Stimulated activated CD8-positive, alpha-beta memory T cell treated with anti-CD3 and anti-CD28 coated beads, Interleukin-7, amount 100 ng/mL, for 4 hours (primary cell): ENCODE results near the gene SLCO4A1.
"Not testable (repeated sequence)": the region's sequence is repeated elsewhere in the genome, so short reads cannot be mapped to it uniquely, and the experiment has no call there.

Source experiments
- DNase-seq, 2 donors: peaks; one replicate each; pipeline ENCODE4 v3.0.0-alpha.2; 2020; ENCODE audit warnings: low read depth in 2 of 2

SLCO4A1 gene

DNA sequence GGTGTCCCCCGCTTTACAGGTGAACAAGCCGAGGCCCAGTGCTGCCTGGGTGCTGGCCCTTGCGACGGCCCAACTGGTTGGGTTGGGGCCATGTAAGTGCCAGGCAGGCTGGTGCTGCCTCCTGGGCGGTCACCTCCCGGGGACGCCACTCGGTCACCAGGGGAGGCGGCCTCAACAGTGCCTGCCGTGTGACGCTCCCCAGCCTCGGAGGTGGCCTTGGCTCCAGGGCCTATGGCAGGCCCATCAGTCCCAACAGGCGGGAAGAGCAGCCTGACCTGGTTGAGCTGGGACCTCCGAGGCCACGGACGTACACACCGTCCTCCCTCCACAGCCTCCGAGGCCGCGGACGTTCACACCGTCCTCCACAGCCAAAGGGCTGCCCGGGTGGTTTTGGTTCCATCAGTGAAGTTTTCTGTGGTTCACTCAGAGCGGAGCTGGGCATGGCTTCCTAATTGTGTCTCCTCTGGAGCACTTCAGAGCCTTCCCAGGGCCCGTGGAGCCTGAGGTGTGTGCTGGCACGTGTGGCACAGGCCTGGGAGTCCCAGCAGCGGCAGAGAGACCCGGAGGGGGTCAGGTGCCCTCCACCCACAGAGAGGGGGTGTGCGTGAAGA lies 19.3 kb upstream of the SLCO4A1 start:
- no peak for DNase-seq

DNA sequence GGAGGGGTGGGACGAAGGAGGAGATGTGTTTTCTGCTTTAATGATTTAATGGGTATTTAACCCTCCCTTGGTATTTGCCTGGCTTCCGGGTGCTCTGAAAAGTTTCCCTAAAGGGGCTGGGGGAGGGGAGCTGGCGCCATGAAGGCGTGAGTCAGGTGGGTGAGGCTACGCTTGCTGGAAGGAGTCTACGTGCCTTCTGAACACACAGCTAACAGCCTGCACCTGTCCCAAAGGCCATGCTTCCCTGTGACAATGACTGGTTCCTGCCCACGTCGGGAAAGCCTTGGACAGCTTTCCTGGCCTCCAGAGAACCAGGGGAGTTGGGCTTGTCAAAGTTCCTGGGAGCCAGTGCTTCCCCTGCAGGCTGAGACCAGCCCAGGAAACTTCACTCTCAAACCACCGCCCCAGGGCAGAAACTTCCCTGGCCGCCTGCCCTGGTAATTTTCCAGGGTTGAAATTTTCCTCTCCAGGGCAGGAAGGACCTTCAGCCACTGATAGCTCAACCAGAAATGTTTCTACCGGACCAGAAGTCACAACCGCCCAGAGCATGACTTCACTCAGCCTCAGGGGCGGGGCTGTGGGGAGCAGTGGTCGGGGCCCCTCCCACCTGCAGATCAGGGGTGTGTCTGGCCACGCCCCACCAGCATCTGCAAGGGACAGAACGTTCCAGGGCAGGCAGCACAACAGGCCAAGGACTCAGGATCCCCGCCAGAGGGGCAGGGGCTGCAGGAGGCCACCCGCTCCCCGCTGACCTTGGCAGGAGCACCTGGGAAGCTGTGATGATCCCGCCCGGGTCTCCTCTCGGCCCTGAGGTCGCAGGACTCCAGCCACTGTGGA lies 18.6 kb upstream of the SLCO4A1 start:
- peak; percentile 68 to 80 for DNase-seq

DNA sequence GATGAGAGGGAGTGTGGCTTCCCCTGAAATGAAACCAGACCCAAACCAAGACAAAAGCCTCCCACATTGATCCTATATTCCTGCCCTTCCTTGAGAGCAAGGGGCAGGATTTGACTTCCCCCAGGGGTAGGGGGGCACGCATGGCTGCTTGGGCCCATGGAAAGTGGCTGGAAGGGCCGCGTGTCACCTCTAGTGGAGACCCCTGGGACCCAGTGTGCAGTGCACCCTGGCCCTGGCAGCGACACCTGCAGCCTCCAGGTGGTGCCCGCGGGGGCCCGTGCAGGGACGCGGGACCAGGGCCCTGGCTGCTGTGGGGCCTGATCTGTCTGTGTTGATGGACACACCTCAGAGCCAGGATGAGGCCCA lies 18.0 kb upstream of the SLCO4A1 start:
- DNase-seq, result no peak

DNA sequence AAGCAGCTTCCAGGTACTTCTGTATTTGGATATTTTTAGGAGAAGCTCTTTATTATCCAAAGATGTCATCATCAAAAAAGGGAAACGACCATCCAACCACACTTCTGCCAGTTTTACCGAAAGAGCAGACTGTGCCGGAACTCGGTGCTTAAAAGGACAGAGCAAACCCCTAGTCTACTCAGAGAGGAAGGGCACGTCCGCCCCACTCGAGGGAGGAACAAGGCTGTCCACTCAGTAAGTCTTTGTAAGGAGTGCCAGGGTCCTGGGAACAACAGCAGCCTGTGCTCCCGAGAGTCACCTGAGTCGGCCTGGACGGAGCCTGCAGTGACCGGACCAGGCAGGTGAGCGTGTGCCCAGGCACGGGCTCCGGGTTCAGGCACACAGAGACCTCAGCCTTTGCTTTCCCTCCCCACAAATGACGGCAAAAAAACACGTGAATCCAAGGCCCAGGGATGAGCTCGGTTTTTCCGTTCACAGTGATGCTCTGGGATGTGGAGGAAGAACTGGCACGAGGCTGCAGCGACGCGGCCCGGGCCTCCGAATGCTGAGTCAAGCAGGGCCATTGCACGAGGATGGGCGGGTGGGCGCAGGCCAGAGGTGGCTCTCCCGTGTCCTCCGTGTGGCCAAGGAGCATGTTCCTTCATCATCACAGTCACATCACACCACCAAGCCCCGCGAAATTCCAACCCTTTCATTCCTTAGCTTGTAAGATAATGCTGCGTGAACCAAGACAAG lies 17.4 kb upstream of the SLCO4A1 start:
- no peak for DNase-seq

DNA sequence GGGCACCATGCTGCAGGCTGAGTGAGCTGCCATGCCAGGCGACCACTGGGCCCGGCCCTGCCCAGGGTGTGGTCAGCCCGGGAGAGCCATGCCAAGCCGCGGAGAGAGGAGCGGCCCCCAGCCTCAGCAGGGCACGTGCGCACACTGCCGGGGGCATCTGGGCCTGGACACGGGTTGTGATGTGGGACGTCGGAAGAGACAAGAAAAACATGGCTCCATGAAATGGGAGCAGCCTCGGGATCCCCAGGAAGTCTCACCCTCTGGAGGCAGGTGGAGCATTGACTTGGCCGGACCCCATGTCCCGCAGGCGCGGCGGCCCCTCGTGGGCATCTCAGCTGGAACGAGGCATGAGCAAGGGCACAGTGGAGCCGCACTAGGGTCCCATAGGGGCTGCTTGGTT lies 16.8 kb upstream of the SLCO4A1 start:
- DNase-seq, result no peak

- no peak for DNase-seq
Measured at GRCh38 chr20:62625921-62626547, 16.3 kb upstream of the SLCO4A1 start.

DNA sequence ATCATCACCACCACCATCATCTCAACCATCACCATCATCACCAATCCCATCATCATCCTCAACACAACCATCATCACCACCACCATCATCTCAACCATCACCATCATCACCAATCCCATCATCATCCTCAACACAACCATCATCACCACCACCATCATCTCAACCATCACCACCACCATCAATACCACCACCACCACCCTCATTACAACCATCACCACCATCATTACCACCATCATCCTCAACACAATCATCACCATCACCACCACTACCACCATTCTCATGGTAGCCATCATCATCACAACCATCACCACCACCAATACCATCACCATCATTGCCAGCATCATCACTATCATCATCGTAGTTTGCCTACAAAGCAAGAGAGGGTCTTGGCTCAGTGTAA lies 14.9 kb upstream of the SLCO4A1 start:
- DNase-seq, result not testable (repeated sequence)

- DNase-seq, result no peak
Measured at GRCh38 chr20:62627901-62628612, 14.2 kb upstream of the SLCO4A1 start.

DNA sequence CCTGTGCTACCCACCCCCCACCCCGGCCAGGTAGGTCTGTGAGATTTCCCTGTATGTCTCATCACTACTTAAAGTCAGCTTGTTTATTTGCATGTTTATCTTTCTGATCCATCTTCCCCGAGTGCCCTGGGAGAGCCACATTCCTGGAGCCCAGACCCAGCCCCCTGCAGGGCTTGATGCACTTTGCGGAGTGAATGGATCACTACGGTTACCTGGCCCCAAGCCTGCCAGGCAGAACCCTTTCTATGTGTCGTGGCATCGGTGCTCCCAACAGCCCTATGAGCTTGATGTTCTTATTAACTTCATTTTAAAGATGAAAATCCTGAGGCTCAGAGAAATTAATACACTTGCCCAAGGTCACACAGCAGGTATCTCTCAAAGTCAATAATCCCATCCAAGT lies 13.6 kb upstream of the SLCO4A1 start:
- DNase-seq, result no peak

DNA sequence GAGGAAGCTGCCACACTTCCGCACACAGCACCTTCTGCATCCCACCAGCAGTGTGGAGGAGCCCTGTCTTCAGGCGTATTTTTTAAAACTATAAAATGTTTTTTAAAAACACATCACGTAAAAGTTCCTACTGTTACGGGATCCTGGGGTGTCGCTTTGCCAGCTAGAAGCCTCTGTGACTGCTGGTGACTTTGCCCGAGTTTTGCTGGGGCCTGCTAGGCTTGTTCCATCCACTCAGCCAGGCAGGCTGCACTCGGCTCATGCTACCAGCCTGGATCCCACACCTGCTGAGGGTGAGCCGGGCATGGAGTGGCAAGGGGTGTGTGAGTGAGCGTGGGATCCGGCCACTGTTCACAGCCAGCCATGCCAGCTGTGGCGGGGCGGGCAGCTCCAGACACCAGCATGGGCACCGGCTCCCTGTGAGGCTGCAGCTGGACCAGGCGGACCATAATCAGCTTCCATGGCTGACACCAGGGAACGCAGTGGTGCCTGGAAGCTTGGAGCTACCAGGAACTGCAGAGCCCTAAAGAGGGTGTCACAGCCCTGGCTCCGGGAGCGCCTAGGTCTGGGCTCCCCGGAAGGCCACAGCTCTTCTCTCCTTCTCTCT lies 12.3 kb upstream of the SLCO4A1 start:
- no peak for DNase-seq

GRCh38 chr20:62631336-62632308 lies 10.7 kb upstream of the SLCO4A1 start:
- DNase-seq, result no peak

GRCh38 chr20:62632575-62633090 lies 9.7 kb upstream of the SLCO4A1 start:
- no peak for DNase-seq

DNA sequence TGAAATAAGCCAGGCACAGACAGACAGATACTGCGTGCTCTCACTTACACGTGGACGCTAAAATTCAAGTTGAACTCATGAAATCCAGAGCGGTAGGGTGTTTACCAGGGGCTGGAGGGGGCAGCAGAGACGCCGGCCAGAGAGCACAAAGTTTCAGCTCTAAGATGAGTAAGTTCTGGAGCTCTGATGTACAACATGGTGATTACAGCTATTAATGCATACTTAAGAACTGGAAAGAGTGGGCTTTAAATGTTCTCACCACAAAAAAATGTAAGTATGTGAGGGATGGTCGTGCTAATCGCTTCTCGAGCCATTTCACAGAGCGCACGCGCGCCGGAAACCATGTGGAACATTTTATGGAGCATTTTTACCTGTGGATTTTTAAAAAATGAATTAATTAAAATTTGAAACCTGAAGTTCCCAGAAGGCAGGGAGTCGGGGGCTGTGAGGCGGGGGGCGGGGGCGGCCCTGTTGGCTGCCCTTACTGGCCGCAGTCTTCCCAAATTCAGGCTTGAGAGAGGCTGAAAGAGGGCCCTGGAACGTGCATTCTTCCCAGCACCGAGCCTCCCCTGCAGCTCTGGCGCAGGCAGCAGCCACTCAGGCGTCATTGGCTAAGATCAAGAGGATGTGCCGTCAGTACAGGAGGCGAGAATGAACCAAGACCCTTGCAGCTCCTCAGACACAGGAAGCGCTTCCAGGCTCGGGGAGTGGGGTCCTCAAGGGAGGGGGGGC lies 8.5 kb upstream of the SLCO4A1 start:
- DNase-seq, result no peak

DNA sequence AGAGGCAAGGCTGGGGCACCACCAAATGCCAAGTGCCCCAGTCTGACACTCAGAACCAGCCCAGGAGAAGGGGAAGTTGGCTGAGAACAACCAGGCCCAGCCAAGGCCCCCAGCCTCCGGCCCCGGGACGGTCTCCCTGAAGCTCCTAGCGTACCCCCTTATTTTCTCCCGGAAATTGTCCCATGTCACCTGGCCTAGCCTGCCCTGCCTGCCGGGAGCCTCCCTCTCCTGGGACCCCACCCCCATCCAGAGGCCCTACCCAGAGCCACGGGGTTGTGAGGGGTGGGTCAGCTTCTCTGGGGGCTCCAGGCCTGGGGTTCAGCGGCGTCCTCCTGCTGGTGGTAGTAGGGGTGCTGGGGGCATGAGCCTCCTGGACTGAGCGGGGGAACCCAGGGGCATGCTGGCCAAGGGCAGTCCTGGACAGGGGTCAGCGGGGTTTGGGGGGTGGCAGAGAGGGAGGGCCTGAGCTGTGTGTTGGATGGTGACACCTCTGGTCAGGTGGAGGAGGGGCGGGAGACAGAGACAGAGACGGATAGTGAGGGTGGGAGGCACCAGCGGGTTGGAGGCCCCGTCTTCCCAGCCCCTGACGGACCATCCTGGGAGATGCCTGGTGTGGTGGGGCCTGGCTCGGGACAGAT lies 7.9 kb upstream of the SLCO4A1 start:
- DNase-seq, result no peak

DNA sequence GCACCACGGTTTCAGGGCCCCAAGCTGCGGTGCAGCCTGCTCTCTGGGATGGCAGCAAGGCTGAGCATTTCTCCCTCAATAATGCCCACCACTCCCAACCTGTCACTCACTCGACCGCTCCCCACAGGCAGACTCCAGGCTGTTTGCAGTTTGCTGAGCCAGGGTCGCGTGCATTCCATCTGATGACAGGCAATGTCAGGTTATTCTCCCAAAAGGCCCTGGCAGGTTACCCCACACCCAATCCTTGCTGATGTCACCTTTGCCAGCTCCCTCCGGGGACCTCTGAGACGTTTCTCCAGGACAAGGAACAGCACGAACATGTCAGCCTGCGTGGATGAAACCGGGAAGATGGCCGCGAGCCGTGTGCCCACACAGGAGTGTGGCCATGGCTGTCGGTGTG lies 7.1 kb upstream of the SLCO4A1 start:
- DNase-seq, result no peak

DNA sequence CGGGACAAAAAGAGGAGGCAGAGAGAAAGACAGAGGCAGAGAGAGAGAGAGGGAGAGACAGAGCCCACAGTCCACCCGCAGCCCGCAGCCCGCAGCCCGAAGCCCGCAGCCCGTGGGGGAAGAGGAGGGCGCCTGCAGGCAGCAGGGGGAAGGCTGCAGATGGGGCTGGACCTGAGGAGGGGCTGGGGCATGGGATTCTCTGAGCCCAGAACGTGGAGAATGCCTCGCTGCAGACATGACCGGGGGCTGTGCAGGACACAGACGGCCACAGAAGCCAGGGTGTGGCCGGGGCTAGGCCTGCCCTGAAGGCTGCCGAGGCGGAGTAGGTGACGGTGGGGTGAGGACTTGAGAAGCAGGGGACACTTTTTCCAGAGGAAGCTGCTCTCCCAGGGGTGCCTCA lies 6.5 kb upstream of the SLCO4A1 start:
- no peak for DNase-seq

DNA sequence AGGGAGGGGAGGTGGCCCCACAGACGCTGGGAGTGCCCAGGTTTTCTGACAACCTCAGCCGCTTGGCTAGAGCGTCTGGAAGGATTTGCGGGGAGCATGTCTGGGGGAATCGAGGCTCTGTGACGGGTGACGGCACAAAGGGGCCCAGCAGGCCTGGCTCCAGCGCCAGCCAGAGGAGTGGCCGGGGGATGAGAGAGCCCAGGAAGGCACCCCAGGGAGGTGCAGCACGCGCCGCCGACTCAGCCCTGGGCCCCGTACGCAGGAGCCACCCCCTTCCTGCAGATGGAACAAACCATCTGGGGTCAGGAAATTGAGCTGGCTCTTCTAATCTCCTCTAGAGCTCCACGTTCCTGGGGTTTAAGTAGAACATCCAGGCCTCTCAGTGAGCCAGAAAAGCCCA lies 5.9 kb upstream of the SLCO4A1 start:
- DNase-seq, result no peak

DNA sequence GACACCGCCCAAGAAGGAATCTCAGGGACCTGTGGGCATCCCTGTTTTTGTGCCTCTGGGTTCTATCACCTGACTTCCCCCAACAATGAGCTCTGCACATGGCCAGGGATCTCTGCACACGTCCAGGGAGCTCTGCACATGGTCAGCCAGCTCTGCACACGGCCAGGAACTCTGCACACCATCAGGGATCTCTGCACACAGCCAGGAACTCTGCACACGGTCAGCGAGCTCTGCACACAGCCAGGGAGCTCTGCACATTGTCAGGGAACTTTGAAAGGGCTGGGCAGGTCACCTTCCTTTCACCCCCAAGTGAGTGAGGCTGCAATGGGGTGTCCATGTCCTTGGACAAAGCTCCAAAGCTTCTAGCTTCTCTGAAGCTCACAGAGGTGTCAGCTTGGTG lies 5.2 kb upstream of the SLCO4A1 start:
- no peak for DNase-seq
